Right lobe of liver (tissue), 6 donors: ENCODE results near the gene CTAGE1. TPM values are rescaled to one million over a fixed set of nuclear protein-coding genes. Genes with fewer than 3 reads are reported as not detected.

Experiments
- ATAC-seq, 4 donors: fragments of 200-7000 bp; cut with Tn5 transposase; one replicate each; pipeline ENCODE4 v1.9.1; 2020; ENCODE audit warnings: mild to moderate bottlenecking in 4 of 4, moderate library complexity in 4 of 4
- DNase-seq, 3 donors: peaks; one replicate each; pipeline ENCODE4 v3.0.0-alpha.2; 2020
- H3K27ac ChIP-seq, 3 donors: fragments of 200-600 bp; one replicate each; pipeline ENCODE4 v1.8.0; 2022
- H3K27me3 ChIP-seq, 2 donors: fragments of 200-600 bp; one replicate each; pipeline ENCODE4 v1.8.0; 2022
- H3K36me3 ChIP-seq, 4 donors: fragments of 200-600 bp; sonication (generic) in 1 of 4; one replicate each; pipeline versions ENCODE4 v1.5.1 to v1.8.0; 2017 to 2022; ENCODE audit warnings: control low read depth in 1 of 4
- H3K4me1 ChIP-seq, 4 donors: fragments of 200-600 bp; sonication (generic) in 1 of 4; one replicate each; pipeline versions ENCODE4 v1.5.1 to v1.8.0; 2017 to 2022; ENCODE audit warnings: control low read depth in 1 of 4
- H3K4me3 ChIP-seq, 3 donors: fragments of 200-600 bp; one replicate each; pipeline ENCODE4 v1.8.0; 2022
- H3K9me3 ChIP-seq, 4 donors: fragments of 200-600 bp; sonication (generic) in 1 of 4; one replicate each; pipeline versions ENCODE4 v1.5.1 to v1.8.0; 2017 to 2022; ENCODE audit warnings: control low read depth in 1 of 4
- CTCF ChIP-seq, 4 donors: fragments of 200-600 bp in 3 of 4; fragments of 450-650 bp in 1 of 4; IDR thresholded peaks; one replicate each; pipeline versions ENCODE4 v1.5.1 to v1.8.0; 2016 to 2022; ENCODE audit warnings: antibody characterized with exemption in 4 of 4, mild to moderate bottlenecking in 2 of 4
- POLR2A ChIP-seq: fragments of 450-650 bp; IDR thresholded peaks from one replicate; pipeline ENCODE4 v1.6.1; 2017; ENCODE audit warnings: antibody characterized with exemption, mild to moderate bottlenecking
- WGBS: methylation state at CpG from one replicate; pipeline ENCODE4 v1.1.6; 2018; ENCODE audit warnings: low coverage, low lambda C conversion rate; ENCODE audit not compliant: insufficient coverage; ENCODE audit errors: missing lambda C conversion rate; 5-methylcytosine and 5-hydroxymethylcytosine counted together
- intact Hi-C, 2 donors: fragments of 100-400 bp; cut with DNase I; formaldehyde crosslinking; loops; one replicate each; pipeline versions ENCODE4 v1.11.2 to v1.14.1; 2022
- total RNA-seq, 6 experiments: library from RNA; depleted of rRNA in 2 of 6; stranded (reverse); fragments of >200 nt in 2 of 6; fragmentation: NEBNext Ultra II Directional in 3 of 6; extraction: Animal tissue kit (Norgen Biotek cat#: 25700) in 3 of 6; gene quantifications; one replicate each; pipeline versions ENCODE4 v1.1.0 to v1.2.4, GENCODE V29; 2016 to 2023
- donor health status: DM: no; HTN: yes; CAD: no.
- donor health status: DM: no; HTN: no; CAD: no.
- donor health status: DM: no; HTN: no; CAD: no.
- donor health status: DM: no; HTN: yes; CAD: no.
- donor health status: DM: no; HTN: yes; CAD: no.

Gene CTAGE1
- total RNA-seq, 6 experiments from 2014 or later: not detected

- Histone ChIP-seq H3K9me3 (no peaks in the 10 kb centered on the region), H3K4me3 (no peak overlapping the region), H3K27me3 (no peaks in the 10 kb centered on the region), H3K36me3 (no peaks in the 10 kb centered on the region), H3K4me1 (peaks cover 0 to 21% (median 6%) of the 10 kb centered on the region in 4 donors), H3K27ac (peak overlapping the region; percentile 19 to 58 (median 57))
- intact Hi-C loops: no loop called here
- DNase-seq: peak; percentile 55 to 61 (median 60)
- TF ChIP-seq POLR2A: no peak
- TF ChIP-seq CTCF (IDR thresholded peaks at IDR 0.05): no peak
- WGBS: 40% methylated on average over 11 of the region's 13 CpGs
- ATAC-seq: peak; percentile 44 to 69 (median 60)
These were observed 15.0 kb upstream of the CTAGE1 start for GRCh38 chr18:22432657-22433137.

GRCh38 chr18:22429564-22429963 is 11.8 kb upstream of the CTAGE1 start:
- Histone ChIP-seq H3K4me3 (no peak overlapping the region), H3K27ac (peak overlapping the region in 2 of 3 donors; percentile 23 to 89), H3K9me3 (no peaks in the 10 kb centered on the region), H3K4me1 (peaks cover 0 to 39% (median 10%) of the 10 kb centered on the region in 4 donors), H3K27me3 (no peaks in the 10 kb centered on the region), H3K36me3 (no peaks in the 10 kb centered on the region)
- no peak for TF ChIP-seq CTCF (IDR thresholded peaks at IDR 0.05)
- no peak for TF ChIP-seq POLR2A
- 74% methylated on average over 3 of the region's 3 CpGs for WGBS
- no peak for DNase-seq
- ATAC-seq: no peak
- intact Hi-C loops: loop anchor here (10.0 kb wide), 2 partner anchors 85 to 125 kb away; no protein-coding TSS in a partner anchor

- H3K4me3 ChIP-seq: no peak overlapping the region
- H3K9me3 ChIP-seq: no peaks in the 10 kb centered on the region
- H3K27ac ChIP-seq: peak overlapping the region; percentile 57 to 89 (median 71)
- no peaks in the 10 kb centered on the region for H3K36me3 ChIP-seq
- H3K4me1 ChIP-seq: peaks cover 0 to 47% (median 16%) of the 10 kb centered on the region in 4 donors
- H3K27me3 ChIP-seq: no peaks in the 10 kb centered on the region
- intact Hi-C loops: loop anchor here (10.0 kb wide), 2 partner anchors 84 to 126 kb away; no protein-coding TSS in a partner anchor
- no peak for TF ChIP-seq CTCF (IDR thresholded peaks at IDR 0.05)
- peak; percentile 63 for TF ChIP-seq POLR2A
- DNase-seq (peak; percentile 68 to 83 (median 75)), ATAC-seq (peak; percentile 73 to 80 (median 77))
- WGBS: 17% methylated on average over 4 of the region's 4 CpGs
These were observed 11.0 kb upstream of the CTAGE1 start for GRCh38 chr18:22428672-22429071.

GRCh38 chr18:22427822-22428549 is 10.3 kb upstream of the CTAGE1 start:
- Histone ChIP-seq H3K27ac (peak overlapping the region; percentile 57 to 89 (median 71)), H3K4me1 (peaks cover 0 to 51% (median 19%) of the 10 kb centered on the region in 4 donors), H3K4me3 (peak overlapping the region in 2 of 3 donors; percentile 4 to 12), H3K27me3 (no peaks in the 10 kb centered on the region), H3K36me3 (no peaks in the 10 kb centered on the region), H3K9me3 (no peaks in the 10 kb centered on the region)
- DNase-seq (peak in 1 of 3 donors; percentile 57), ATAC-seq (peak; percentile 44 to 69 (median 50))
- intact Hi-C loops: loop anchor here (10.0 kb wide), 2 partner anchors 83 to 127 kb away; no protein-coding TSS in a partner anchor
- WGBS: 21% methylated on average over 7 of the region's 7 CpGs
- TF ChIP-seq CTCF (IDR thresholded peaks at IDR 0.05) (no peak), POLR2A (peak; percentile 35)
